Panc1 (cell line): ENCODE measurements around the gene MS4A10. TPM values are rescaled to one million over a fixed set of nuclear protein-coding genes. Genes with fewer than 3 reads are reported as not detected.

Experiments
- ATAC-seq: fragments of 200-7000 bp; cut with Tn5 transposase; 2 replicates; pipeline ENCODE4 v1.9.1; 2020; ENCODE audit warnings: mild to moderate bottlenecking, moderate library complexity
- BruUV-seq: library from RNA; stranded (reverse); fragments of 400-500 nt; replicated peaks from 2 replicates; lab custom pipeline; 2021; lab: Mats Ljungman, UMichigan
- CTCF ChIA-PET: fragments of 300-600 bp; sonication (Branson Sonifier 250); formaldehyde crosslinking; loops from one replicate; lab custom pipeline; 2022; ENCODE audit warnings: antibody characterized with exemption; lab: Charles Lee
- POLR2A ChIA-PET: fragments of 300-600 bp; sonication (Branson Sonifier 250); formaldehyde crosslinking; loops from one replicate; lab custom pipeline; 2022; ENCODE audit warnings: antibody characterized with exemption; lab: Charles Lee
- DNase-seq: peaks from one replicate; pipeline ENCODE4 v3.0.0-alpha.2; 2010; ENCODE audit warnings: low read depth, low spot score
- H3K27ac ChIP-seq: 2 replicates; pipeline ENCODE4 v1.5.1; 2011; ENCODE audit warnings: mild to moderate bottlenecking, low read length, inconsistent platforms
- H3K27me3 ChIP-seq: fragments of 200-500 bp; sonication (Bioruptor generic); 2 replicates; pipeline ENCODE4 v1.6.0; 2014; ENCODE audit warnings: low read length, inconsistent platforms; ENCODE audit not compliant: control insufficient read depth, insufficient read depth
- H3K36me3 ChIP-seq: fragments of 200-500 bp; sonication (Bioruptor generic); 2 replicates; pipeline ENCODE4 v1.5.1; 2014; ENCODE audit warnings: inconsistent platforms, mild to moderate bottlenecking, low read length, moderate library complexity; ENCODE audit not compliant: control insufficient read depth, insufficient read depth
- H3K4me1 ChIP-seq: 2 replicates; pipeline ENCODE4 v1.5.1; 2011; ENCODE audit warnings: inconsistent platforms, mild to moderate bottlenecking, low read length, moderate library complexity; ENCODE audit not compliant: control insufficient read depth, insufficient read depth
- H3K4me3 ChIP-seq, 2 experiments: 2 replicates each; pipeline ENCODE4 v1.5.1; 2011 to 2012; ENCODE audit warnings: low read depth in 2 of 2, low read length in 2 of 2, mild to moderate bottlenecking in 2 of 2, inconsistent platforms in 1 of 2, moderate library complexity in 1 of 2
- H3K9me3 ChIP-seq: fragments of 200-500 bp; sonication (Bioruptor generic); 2 replicates; pipeline ENCODE4 v1.5.1; 2014; ENCODE audit warnings: low read depth, mild to moderate bottlenecking, inconsistent platforms, low read length, moderate library complexity; ENCODE audit not compliant: control insufficient read depth, insufficient read depth
- CTCF ChIP-seq: fragments of 450-650 bp; IDR thresholded peaks from 2 replicates; pipeline ENCODE4 v1.5.1; 2017; ENCODE audit warnings: mild to moderate bottlenecking
- POLR2AphosphoS5 ChIP-seq: IDR thresholded peaks from 2 replicates; pipeline ENCODE4 v1.6.1; 2012; ENCODE audit warnings: mild to moderate bottlenecking, low read depth, low read length, moderate library complexity
- SIN3A ChIP-seq: IDR thresholded peaks from 2 replicates; pipeline ENCODE4 v1.6.1; 2012; ENCODE audit warnings: low read depth, mild to moderate bottlenecking, low read length, moderate library complexity, borderline replicate concordance; ENCODE audit not compliant: insufficient read depth
- TCF7L2 ChIP-seq: IDR thresholded peaks from 2 replicates; pipeline ENCODE4 v1.6.1; 2011; ENCODE audit warnings: mild to moderate bottlenecking, low read depth, low read length, inconsistent platforms
- in situ Hi-C: cut with HindIII; loops from 2 replicates; pipeline ENCODE4 v1.10.0; 2016; ENCODE audit warnings: low sequenced_read_pairs, low pct_unique_long_range_greater_than_20kb
- intact Hi-C: fragments of 100-400 bp; cut with micrococcal nuclease; formaldehyde crosslinking; loops from one replicate; pipeline ENCODE4 v1.10.0; 2022; ENCODE audit not compliant: unreplicated experiment
- total RNA-seq: library from RNA; stranded (reverse); gene quantifications from one replicate; pipeline ENCODE4 v1.2.1, GENCODE V29; 2021; ENCODE audit not compliant: unreplicated experiment
- TF ChIP-seq, protein P1 (sequence below), 2 experiments: IDR thresholded peaks; 2 replicates each; pipeline ENCODE4 v1.6.1; 2011 to 2012; ENCODE audit warnings: low read depth in 2 of 2, control low read depth in 1 of 2, low read length in 1 of 2, mild to moderate bottlenecking in 1 of 2, moderate library complexity in 1 of 2; ENCODE audit not compliant: insufficient read depth in 1 of 2

The MS4A10 gene
- total RNA-seq, 1 experiment from 2014 or later = not detected

DNA sequence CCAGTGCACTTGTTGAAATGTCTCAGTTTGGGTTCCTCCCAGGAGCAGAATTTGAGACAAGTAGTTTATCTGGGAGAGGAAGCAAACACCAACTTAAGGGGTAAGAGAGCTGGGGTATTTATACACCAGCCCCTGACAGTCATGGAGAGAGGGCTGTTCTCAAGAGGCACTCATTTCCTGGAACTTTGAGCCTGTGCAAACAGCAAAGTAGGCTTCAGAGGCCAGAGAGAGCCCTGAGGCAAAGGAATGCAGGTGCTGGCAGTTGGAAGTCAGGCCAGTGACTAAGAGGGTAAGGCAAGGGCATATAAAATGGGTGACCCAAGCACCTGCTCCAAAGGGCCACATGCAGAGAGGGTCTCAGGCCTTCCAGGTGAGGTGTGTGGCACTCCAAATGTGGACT, 44.6 kb upstream of the MS4A10 start:
- DNase-seq (no peak), ATAC-seq (no peak)
- ChIA-PET POLR2A (no interaction called here), CTCF (interaction anchor here (0.6 kb wide), 1 partner anchor 11 kb away, joined by 7 read pairs; no protein-coding TSS in a partner anchor)
- no peak overlapping the region for H3K4me3 ChIP-seq
- H3K27me3 ChIP-seq = peaks cover 4% of the 10 kb centered on the region; the same call in 1 of the 2 replicates
- TF ChIP-seq POLR2AphosphoS5 = no peak
- intact Hi-C loops = no loop called here
- no peak overlapping the region for H3K27ac ChIP-seq
- H3K4me1 ChIP-seq = no peaks in the 10 kb centered on the region; the same call in 1 of the 2 replicates
- in situ Hi-C loops = no loop called here
- no TSS peak for BruUV-seq
- H3K36me3 ChIP-seq = no peaks in the 10 kb centered on the region
- no peaks in the 10 kb centered on the region for H3K9me3 ChIP-seq

GRCh38 chr11:60741421-60741820, 43.7 kb upstream of the MS4A10 start:
- POLR2A ChIA-PET = no interaction called here
- no peak for TF ChIP-seq CTCF
- TF ChIP-seq, protein P1, sequence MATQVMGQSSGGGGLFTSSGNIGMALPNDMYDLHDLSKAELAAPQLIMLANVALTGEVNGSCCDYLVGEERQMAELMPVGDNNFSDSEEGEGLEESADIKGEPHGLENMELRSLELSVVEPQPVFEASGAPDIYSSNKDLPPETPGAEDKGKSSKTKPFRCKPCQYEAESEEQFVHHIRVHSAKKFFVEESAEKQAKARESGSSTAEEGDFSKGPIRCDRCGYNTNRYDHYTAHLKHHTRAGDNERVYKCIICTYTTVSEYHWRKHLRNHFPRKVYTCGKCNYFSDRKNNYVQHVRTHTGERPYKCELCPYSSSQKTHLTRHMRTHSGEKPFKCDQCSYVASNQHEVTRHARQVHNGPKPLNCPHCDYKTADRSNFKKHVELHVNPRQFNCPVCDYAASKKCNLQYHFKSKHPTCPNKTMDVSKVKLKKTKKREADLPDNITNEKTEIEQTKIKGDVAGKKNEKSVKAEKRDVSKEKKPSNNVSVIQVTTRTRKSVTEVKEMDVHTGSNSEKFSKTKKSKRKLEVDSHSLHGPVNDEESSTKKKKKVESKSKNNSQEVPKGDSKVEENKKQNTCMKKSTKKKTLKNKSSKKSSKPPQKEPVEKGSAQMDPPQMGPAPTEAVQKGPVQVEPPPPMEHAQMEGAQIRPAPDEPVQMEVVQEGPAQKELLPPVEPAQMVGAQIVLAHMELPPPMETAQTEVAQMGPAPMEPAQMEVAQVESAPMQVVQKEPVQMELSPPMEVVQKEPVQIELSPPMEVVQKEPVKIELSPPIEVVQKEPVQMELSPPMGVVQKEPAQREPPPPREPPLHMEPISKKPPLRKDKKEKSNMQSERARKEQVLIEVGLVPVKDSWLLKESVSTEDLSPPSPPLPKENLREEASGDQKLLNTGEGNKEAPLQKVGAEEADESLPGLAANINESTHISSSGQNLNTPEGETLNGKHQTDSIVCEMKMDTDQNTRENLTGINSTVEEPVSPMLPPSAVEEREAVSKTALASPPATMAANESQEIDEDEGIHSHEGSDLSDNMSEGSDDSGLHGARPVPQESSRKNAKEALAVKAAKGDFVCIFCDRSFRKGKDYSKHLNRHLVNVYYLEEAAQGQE (IDR thresholded peaks at IDR 0.05; ENCODE audit: insufficient read depth in 1 of 2, low read depth in 2 of 2, low read length in 1 of 2) = no peak
- TF ChIP-seq SIN3A = no peak
- TF ChIP-seq POLR2AphosphoS5 = no peak
- TF ChIP-seq TCF7L2 = no peak
- CTCF ChIA-PET = no interaction called here
- BruUV-seq = no TSS peak
- Histone ChIP-seq H3K36me3 (no peaks in the 10 kb centered on the region), H3K4me3 (no peak overlapping the region), H3K27ac (no peak overlapping the region), H3K9me3 (no peaks in the 10 kb centered on the region), H3K27me3 (peaks cover 4% of the 10 kb centered on the region; the same call in 1 of the 2 replicates), H3K4me1 (no peaks in the 10 kb centered on the region; the same call in 1 of the 2 replicates)
- intact Hi-C loops (no loop called here), in situ Hi-C loops (no loop called here)
- DNase-seq = no peak
- ATAC-seq = no peak

- CTCF ChIA-PET = interaction anchor here (0.9 kb wide), 1 partner anchor 20 kb away, joined by 3 read pairs; no protein-coding TSS in a partner anchor
- no peak for ATAC-seq
- in situ Hi-C loops = no loop called here
These were observed 42.1 kb upstream of the MS4A10 start for GRCh38 chr11:60743058-60743457.

More at GRCh38 chr11:60743058-60743457, 42.1 kb upstream of the MS4A10 start:
- H3K4me1 ChIP-seq = no peaks in the 10 kb centered on the region; the same call in 1 of the 2 replicates
- no peak overlapping the region for H3K4me3 ChIP-seq
- POLR2A ChIA-PET = no interaction called here
- no peak for DNase-seq
- intact Hi-C loops = no loop called here
- H3K9me3 ChIP-seq = no peaks in the 10 kb centered on the region
- H3K36me3 ChIP-seq = no peaks in the 10 kb centered on the region
- TF ChIP-seq SIN3A (no peak), CTCF (no peak), POLR2AphosphoS5 (no peak), TCF7L2 (no peak)
- TF ChIP-seq, protein P1 (IDR thresholded peaks at IDR 0.05; ENCODE audit: insufficient read depth in 1 of 2, low read depth in 2 of 2, low read length in 1 of 2) = no peak
- H3K27me3 ChIP-seq = peaks cover 4% of the 10 kb centered on the region; the same call in 1 of the 2 replicates
- no TSS peak for BruUV-seq
- no peak overlapping the region for H3K27ac ChIP-seq
